Colonic mucosa (tissue), 4 donors: ENCODE measurements around the gene RAD51. TPM values are rescaled to one million over a fixed set of nuclear protein-coding genes. Genes with fewer than 3 reads are reported as not detected.

ENCODE experiments used
- DNase-seq: peaks from one replicate; pipeline ENCODE4 v3.0.0-alpha.2; 2020
- H3K27ac ChIP-seq: fragments of 200-600 bp; one replicate; pipeline ENCODE4 v1.8.0; 2021
- H3K27me3 ChIP-seq: fragments of 200-600 bp; one replicate; pipeline ENCODE4 v1.8.0; 2021
- H3K36me3 ChIP-seq: fragments of 200-600 bp; one replicate; pipeline ENCODE4 v1.8.0; 2021
- H3K4me1 ChIP-seq: fragments of 200-600 bp; one replicate; pipeline ENCODE4 v1.8.0; 2021; ENCODE audit warnings: mild to moderate bottlenecking
- H3K4me3 ChIP-seq: fragments of 200-600 bp; one replicate; pipeline ENCODE4 v1.8.0; 2021
- H3K9ac ChIP-seq, 2 donors: one replicate each; pipeline ENCODE4 v1.7.0; 2013; ENCODE audit warnings: control low read depth in 2 of 2, low read depth in 2 of 2, low read length in 2 of 2
- H3K9me3 ChIP-seq: fragments of 200-600 bp; one replicate; pipeline ENCODE4 v1.8.0; 2021
- CTCF ChIP-seq: fragments of 200-600 bp; IDR thresholded peaks from one replicate; pipeline ENCODE4 v1.8.0; 2022; ENCODE audit warnings: antibody characterized with exemption, mild to moderate bottlenecking
- intact Hi-C: fragments of 100-400 bp; cut with DNase I; formaldehyde crosslinking; loops from one replicate; pipeline ENCODE4 v1.14.1; 2022
- total RNA-seq, 2 donors: library from RNA; stranded (reverse); fragmentation: NEBNext Ultra II Directional in 1 of 2; extraction: Animal tissue kit (Norgen Biotek cat#: 25700) in 1 of 2; gene quantifications; one replicate each; pipeline ENCODE4 v1.2.1, GENCODE V29; 2021
- donor health status: healthy.
- donor health status: DM: no; HTN: no; CAD: no.
- donor health status: DM: no; HTN: no; CAD: no.

RAD51 gene
- total RNA-seq, 2 donors from 2014 or later = 10.0 to 30.5 TPM

- Histone ChIP-seq H3K36me3 (no peaks in the 10 kb centered on the region), H3K27me3 (no peaks in the 10 kb centered on the region), H3K27ac (no peak overlapping the region), H3K9ac (no peak overlapping the region), H3K4me3 (no peak overlapping the region), H3K9me3 (no peaks in the 10 kb centered on the region), H3K4me1 (no peaks in the 10 kb centered on the region)
- DNase-seq = no peak
- intact Hi-C loops = no loop called here
- no peak for TF ChIP-seq CTCF
Measured at GRCh38 chr15:40723919-40724318, 28.9 kb downstream of the RAD51 start.

- Histone ChIP-seq H3K4me1 (no peaks in the 10 kb centered on the region), H3K27ac (no peak overlapping the region), H3K36me3 (no peaks in the 10 kb centered on the region), H3K27me3 (no peaks in the 10 kb centered on the region), H3K9ac (no peak overlapping the region), H3K4me3 (no peak overlapping the region), H3K9me3 (no peaks in the 10 kb centered on the region)
- no peak for DNase-seq
- intact Hi-C loops = no loop called here
- TF ChIP-seq CTCF = no peak
Measured at GRCh38 chr15:40731034-40731433, 36.1 kb downstream of the RAD51 start.

DNA sequence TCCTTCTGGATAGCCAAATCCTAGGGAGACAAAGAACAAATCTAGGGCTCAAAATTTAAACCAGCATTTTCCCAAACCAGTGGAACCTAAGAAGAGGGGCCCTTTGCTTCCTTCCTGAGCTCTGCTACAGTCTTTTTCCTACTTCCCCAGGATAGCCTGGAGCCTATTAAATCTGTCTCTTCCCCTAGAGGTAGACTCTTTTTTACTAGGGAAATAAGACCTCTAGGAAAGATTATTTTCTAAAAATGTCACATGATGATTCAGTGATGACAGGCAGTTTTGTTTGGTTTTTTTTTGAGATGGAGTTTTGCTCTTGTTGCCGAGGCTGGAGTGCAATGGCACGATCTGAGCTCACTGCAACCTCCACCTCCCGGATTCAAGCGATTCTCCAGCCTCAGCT, 41.6 kb downstream of the RAD51 start:
- no peak overlapping the region for H3K27ac ChIP-seq
- no peaks in the 10 kb centered on the region for H3K36me3 ChIP-seq
- no peak overlapping the region for H3K4me3 ChIP-seq
- TF ChIP-seq CTCF = no peak
- no peaks in the 10 kb centered on the region for H3K4me1 ChIP-seq
- no peak overlapping the region for H3K9ac ChIP-seq
- intact Hi-C loops = no loop called here
- DNase-seq = no peak
- no peaks in the 10 kb centered on the region for H3K27me3 ChIP-seq
- no peaks in the 10 kb centered on the region for H3K9me3 ChIP-seq

- DNase-seq = no peak
- no peaks in the 10 kb centered on the region for H3K9me3 ChIP-seq
- no peak overlapping the region for H3K4me3 ChIP-seq
- H3K36me3 ChIP-seq = no peaks in the 10 kb centered on the region
- H3K9ac ChIP-seq = no peak overlapping the region
- intact Hi-C loops = no loop called here
- no peak for TF ChIP-seq CTCF
- no peak overlapping the region for H3K27ac ChIP-seq
- no peaks in the 10 kb centered on the region for H3K4me1 ChIP-seq
- H3K27me3 ChIP-seq = no peaks in the 10 kb centered on the region
Measured at GRCh38 chr15:40737048-40737447, 42.1 kb downstream of the RAD51 start.

DNA sequence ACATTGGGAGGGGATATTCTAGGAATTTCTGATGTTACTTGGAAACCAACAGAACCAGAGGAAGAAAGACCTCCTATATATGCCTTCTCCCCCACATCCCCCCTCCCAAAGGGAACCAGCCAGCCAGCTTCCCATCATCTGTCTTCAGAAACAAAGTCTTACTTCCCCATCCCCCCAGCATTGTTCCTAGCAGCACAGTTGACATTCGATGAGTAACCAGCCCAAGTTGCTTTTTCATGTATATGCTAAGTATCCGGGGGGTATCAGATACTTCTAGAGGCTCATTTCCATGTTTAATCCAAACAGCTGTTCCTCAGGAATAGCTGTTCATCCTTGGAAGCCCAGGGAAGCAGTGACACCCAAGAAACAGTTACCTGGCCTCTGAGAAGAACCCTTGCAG, 44.1 kb downstream of the RAD51 start:
- Histone ChIP-seq H3K4me1 (no peaks in the 10 kb centered on the region), H3K27ac (no peak overlapping the region), H3K27me3 (no peaks in the 10 kb centered on the region), H3K36me3 (peaks cover 8% of the 10 kb centered on the region), H3K4me3 (no peak overlapping the region), H3K9ac (no peak overlapping the region), H3K9me3 (no peaks in the 10 kb centered on the region)
- DNase-seq = no peak
- intact Hi-C loops = no loop called here
- TF ChIP-seq CTCF = no peak

DNA sequence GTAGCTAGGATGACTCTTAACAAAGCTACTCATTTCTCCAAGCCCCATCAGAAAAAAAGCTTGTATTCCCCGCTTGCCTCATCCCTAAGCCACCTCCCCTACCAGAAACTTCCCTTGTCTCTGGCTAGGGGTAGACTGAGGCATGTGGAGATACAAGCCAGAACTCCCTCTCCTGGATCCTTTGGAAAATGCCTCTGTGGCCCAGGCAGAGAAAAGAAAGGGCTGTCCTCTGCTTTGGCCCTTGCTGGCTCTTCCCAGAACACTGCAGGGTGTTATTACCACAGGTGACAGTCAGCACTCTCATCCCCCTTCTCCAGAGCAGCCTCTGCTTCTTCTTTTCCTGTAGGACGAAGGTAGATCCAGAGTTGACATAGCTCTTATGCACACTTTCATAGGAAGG, 44.9 kb downstream of the RAD51 start:
- H3K4me1 ChIP-seq = no peaks in the 10 kb centered on the region
- H3K9me3 ChIP-seq = no peaks in the 10 kb centered on the region
- peaks cover 9% of the 10 kb centered on the region for H3K36me3 ChIP-seq
- no peak overlapping the region for H3K27ac ChIP-seq
- H3K4me3 ChIP-seq = no peak overlapping the region
- no peak overlapping the region for H3K9ac ChIP-seq
- intact Hi-C loops = no loop called here
- TF ChIP-seq CTCF = no peak
- H3K27me3 ChIP-seq = no peaks in the 10 kb centered on the region
- DNase-seq = no peak
